Activated gamma-delta T cell treated with Interleukin-2 at 50 U/mL for 16 hours (primary cell): ENCODE results near the gene EXD3.
"Not testable (repeated sequence)": the region's sequence is repeated elsewhere in the genome, so short reads cannot be mapped to it uniquely, and the experiment has no call there.

ENCODE experiments used
- DNase-seq: peaks from one replicate; pipeline ENCODE4 v3.0.0-alpha.2; 2020

EXD3 gene

GRCh38 chr9:137458194-137459151 lies 35.5 kb upstream of the EXD3 start:
- no peak for DNase-seq

- DNase-seq = no peak
These were observed 34.6 kb upstream of the EXD3 start for GRCh38 chr9:137457406-137458193.

GRCh38 chr9:137456864-137457405 lies 34.0 kb upstream of the EXD3 start:
- DNase-seq = no peak

- no peak for DNase-seq
These were observed 33.3 kb upstream of the EXD3 start for GRCh38 chr9:137456061-137456863.

- DNase-seq = no peak
These were observed 32.5 kb upstream of the EXD3 start for GRCh38 chr9:137455359-137455991.

- DNase-seq = no peak
These were observed 31.8 kb upstream of the EXD3 start for GRCh38 chr9:137454597-137455358.

- DNase-seq = no peak
These were observed 31.2 kb upstream of the EXD3 start for GRCh38 chr9:137454145-137454596.

- no peak for DNase-seq
These were observed 30.7 kb upstream of the EXD3 start for GRCh38 chr9:137453643-137454081.

GRCh38 chr9:137452761-137453642 lies 30.0 kb upstream of the EXD3 start:
- no peak for DNase-seq

- DNase-seq = no peak
These were observed 29.2 kb upstream of the EXD3 start for GRCh38 chr9:137452006-137452760.

- not testable (repeated sequence) for DNase-seq
These were observed 28.5 kb upstream of the EXD3 start for GRCh38 chr9:137451264-137452005.

- peak; percentile 66 for DNase-seq
These were observed 27.7 kb upstream of the EXD3 start for GRCh38 chr9:137450539-137451222.

- DNase-seq = peak; percentile 50
These were observed 27.1 kb upstream of the EXD3 start for GRCh38 chr9:137449931-137450538.

GRCh38 chr9:137449081-137449844 lies 26.3 kb upstream of the EXD3 start:
- DNase-seq = no peak

- no peak for DNase-seq
These were observed 25.6 kb upstream of the EXD3 start for GRCh38 chr9:137448602-137448962.

- no peak for DNase-seq
These were observed 25.0 kb upstream of the EXD3 start for GRCh38 chr9:137447722-137448601.
